HG03066 (cell line): Measurements from ENCODE around the gene RGS17.

Source experiments
- ATAC-seq: cut with Tn5 transposase; IDR thresholded peaks from one replicate; pipeline ENCODE4 v1.9.1; 2021; ENCODE audit warnings: low read depth; ENCODE audit not compliant: unreplicated experiment

RGS17 gene

DNA sequence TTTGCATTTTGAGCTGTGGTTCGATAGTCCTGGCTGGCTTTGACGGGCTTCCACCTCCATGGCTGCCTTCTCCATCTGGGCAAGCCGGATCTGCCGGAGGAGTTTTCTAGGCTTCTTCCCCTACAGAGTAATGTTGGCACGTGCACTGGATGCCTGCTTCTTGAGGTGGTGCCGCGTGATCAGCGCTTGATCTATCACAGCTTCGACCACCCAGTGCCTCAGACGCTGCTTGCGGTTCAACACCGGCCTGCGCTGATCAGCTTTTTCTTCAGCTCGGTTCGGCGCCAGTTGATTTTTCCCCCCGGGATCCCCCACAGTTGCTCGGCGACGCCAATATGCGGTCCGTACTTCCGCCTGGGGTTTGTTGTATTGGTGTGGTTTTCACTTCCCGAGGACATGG, 171.7 kb downstream of the RGS17 start:
- ATAC-seq, result no peak

DNA sequence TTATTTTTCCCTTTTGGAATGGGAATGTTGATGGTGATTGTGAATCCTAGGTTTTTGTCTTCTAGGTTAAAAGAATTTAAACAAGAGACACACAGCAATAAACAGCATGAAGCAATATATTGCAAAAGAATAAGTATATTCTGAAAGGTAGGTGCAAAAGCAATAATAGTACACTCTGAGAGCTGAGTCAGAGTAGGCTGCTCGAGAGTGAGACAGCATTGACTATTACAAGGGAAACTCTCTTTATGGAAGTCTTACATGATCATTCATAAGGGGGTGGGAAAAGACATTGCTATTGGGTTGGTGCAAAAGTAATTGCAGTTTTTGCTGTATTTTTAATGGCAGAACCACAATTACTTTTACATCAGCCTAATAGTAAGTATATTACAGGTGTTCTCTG, 173.3 kb downstream of the RGS17 start:
- no peak for ATAC-seq
